ENCODE data around the gene PDHX.
"Not testable (repeated sequence)": the region's sequence is repeated elsewhere in the genome, so short reads cannot be mapped to it uniquely, and the experiment has no call there.

PDHX gene

DNA sequence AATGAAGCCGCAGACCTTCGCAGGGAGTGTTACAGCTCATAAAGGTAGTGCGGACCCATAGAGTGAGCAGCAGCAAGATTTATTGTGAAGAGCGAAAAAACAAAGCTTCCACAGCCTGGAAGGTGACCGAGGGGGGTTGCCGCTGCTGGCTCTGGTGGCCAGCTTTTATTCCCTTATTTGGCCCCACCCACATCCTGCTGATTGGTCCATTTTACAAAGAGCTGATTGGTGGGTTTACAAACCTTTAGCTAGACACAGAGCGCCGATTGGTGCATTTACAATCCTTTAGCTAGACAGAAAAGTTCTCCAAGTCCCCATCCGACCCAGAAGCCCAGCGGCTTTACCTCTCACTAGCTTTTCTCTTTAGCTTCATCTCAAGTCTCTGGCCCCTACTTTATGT is 2.9 kb upstream of the PDHX start:
- not testable (repeated sequence) for DNase-seq

DNA sequence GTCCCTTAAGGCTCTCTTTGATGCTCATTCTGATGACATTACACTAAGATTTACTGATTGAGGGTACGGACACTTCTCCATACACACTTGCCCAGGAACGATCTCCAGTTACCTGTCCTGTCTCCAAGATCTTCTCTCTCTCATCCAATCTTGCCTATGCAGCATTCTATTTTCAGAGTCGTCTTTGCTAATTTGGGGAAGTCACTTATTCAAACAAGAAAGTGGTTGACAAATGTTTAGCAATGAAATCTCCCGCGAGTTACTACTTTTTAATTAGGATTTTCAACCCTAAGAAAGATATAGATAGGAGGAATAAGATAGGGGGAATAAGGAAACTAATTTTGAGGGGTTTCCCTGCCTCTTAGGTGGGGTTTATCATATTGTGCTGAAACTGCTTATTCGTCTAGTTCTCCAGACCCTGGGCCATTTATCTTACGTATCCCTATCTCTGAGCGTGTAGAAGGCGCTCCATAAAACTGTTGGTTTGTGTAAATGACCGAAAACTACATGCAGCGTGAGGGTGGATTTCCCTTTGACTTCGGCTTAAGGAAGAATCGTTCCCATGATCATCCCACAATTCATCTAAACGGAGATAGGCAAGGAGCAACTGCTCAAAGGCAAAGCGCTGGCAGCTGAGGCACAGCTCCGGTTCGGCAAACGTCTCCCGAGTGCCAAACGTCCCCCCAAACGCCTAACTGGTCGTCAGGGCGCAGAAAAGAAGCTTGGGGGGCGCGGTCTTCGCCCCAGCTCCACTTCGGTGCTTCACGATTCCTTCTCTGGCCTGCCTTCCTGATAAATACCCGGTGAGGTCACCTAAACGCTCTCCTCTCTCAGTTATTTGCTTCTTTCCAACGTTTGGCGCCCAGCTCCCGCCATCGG is 1.0 kb upstream of the PDHX start:
- no peak for DNase-seq

DNA sequence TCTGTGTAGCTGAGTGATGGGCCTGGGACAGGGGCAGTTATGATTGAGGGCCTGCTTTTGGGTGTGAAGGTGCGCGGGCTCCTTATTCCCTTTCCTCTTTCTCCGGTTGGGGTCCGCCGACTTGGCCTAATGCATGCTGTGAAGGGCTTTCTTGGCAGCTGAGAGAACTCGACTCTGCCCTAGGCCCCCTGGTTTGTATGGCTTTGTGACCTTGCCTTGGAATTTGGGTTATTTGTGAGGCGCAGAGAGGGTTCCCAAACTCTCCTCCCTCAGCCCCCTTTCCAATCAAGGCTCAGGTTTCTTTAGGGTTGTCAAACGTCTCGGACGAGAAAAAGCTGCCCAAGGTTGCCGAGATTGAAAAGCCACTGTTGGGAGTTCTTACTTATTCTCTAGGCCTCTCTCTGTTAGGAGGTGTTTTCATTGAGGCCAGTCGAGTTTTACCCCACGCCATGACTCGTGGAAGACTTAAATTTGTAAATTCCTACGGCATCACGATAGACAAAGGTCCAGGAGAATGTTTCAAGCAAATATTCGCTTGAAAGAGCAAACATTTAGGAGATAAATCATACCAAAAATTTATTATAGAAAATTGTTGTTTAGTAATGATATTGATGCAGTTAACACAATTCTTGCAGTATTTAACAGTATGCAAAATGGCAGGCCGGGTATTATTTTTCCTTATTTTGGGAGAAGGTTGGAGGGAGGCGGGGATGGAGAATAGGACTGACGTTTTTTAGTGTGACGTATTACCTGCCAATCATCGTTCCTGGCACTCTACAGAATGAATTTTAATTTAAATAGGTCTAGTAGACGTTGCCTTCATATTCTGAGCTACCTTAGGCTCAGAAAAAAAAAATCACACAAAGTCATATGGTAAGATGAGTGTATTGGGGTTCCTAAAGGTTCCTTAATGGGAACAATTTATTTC is 689 bp downstream of the PDHX start:
- no peak for DNase-seq

DNA sequence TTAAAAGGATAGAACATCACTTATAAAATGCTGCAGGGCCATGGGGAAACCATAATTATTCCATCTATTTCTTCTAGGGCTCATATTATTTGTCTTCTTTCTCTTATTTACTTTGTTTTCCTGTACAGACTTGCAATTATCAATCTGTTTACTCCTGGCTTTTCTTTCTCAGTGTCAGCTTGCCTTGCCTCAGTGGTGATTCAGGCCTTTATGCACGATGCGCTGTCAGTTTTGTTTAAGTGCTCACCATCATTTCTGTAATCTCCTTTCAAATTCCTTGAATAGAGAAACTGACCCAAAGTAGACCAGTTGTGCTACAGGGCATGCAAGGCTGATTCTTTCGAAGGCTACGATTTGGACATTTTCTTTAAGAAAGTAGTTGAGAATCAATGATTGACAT is 4.7 kb downstream of the PDHX start:
- DNase-seq = no peak

DNA sequence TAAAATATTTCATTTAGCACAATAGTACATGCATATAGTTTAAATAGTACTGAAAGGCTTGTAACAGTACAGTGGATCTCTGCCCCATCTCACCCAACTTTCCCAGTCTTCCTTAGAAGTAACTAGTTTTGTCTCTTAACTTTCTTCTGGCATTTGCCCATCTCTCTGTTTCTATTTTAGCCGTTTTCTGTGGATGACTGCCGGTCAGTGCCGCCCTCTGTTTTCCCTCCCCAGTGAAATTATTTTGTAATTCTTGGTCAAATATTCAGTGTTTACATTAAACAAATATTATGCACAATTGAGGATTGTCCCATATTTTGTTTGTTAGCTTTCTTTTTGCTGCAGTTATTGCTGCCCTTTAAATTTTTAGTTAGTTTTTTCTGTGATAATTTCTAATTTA is 8.3 kb downstream of the PDHX start:
- DNase-seq = no peak

DNA sequence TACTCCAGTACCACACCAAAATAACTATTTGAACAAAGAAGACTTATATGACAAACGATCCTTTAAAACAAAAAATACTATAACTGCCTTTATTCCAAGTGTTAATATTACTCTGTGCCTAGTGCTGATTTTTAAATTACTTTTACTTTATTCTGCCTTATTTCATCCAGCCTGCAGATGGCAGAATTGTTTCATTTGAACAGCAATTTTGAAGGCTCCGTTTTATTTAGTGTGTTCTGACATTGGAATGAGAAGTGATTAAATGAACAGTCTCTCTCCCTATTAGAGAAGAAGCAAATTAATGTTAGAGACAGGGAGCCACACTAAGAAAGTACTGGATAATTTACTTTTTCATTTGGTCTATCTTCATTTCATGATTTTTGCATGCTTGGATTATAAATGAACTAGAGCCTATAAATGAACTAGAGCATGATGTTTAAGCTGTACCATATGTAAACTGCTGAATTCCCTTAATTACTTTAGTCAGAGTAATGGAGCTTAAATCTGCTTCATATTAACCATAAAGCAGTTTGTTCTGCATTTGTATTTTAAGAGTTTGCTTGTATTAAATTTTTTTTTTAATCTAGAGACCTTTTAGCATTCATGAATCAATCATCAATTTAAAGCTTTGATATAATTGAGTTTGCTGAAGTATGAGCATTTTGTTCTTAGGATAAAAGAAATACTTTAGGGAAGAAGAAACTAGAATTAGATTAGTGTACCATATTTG is 9.8 kb downstream of the PDHX start:
- DNase-seq = no peak

DNA sequence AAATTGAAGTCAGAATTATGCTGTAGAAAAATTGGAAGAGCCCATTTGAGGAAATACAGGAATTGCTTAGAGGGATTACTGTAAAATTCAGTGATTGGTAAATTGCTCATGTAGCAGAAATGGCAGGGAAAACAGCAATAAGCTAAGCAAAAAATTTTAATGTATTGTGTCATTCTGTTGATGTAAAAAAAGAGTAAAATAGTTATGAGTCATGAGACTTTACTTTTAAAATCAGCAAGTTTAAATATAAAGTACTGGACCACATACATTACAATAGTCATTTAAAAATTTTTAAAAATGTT is 10.4 kb downstream of the PDHX start:
- DNase-seq = no peak

DNA sequence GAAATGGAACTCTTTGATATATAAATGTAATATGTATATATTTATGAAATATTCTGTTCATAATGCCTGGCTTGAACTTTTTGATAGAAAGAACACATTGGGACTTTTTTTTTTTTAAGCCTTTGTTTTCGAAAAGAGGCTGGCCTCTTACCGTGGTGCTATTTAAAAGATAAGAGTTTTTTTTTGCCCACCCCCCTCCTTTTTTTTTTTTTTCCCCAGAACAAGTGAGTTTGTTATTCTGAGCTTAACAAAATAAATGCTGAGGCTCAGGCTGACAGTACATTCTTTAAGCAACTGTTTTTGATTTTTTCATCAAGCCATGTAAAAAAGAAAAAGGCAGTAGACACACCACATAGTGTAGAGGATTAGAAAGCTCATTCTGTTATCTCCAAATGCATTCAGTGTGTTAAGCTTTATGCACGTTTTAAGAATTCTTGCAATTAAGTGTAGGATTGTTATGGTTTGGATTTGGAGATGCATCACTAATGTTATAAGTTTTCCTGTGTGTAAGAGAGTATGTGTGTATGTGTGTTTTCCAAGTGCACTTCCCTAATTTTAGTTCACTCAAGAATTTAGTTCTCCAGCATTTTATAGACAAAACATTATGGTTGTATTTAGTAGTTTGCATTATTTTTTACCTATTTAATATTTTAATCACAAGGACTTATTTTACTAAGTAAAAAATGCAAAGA is 12.0 kb downstream of the PDHX start:
- no peak for DNase-seq

DNA sequence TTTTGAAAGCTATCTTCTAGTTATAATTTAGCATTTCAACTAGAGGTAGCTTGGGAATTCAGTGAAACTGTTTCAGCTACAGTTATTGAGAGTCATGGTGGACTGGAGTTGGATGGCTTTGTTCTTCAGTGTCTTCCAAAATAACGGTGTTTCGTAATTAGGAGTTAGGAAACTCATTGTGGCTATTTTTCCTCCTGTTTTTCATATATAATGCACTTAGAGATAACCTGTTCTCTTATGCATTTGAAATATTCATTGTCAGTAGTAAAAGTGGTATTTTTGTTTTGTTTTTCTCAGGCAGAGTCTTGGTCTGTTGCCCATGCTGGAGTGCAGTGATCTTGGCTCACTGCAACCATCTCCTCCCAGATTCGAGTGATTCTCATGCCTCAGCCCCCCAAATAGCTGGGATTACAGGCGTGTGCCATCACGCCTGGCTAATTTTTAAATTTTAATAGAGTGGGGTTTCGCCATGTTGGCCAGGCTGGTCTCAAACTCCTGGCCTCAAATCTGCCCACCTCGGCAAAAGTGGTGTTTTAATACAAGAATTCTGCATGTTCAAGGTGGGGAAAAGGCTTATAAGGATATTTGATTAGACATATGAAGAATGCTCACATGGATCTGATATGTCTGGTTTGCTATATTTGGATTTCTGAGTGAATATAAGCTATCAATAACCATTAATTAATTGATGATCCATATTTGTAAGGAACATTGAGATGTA is 12.7 kb downstream of the PDHX start:
- DNase-seq = no peak

DNA sequence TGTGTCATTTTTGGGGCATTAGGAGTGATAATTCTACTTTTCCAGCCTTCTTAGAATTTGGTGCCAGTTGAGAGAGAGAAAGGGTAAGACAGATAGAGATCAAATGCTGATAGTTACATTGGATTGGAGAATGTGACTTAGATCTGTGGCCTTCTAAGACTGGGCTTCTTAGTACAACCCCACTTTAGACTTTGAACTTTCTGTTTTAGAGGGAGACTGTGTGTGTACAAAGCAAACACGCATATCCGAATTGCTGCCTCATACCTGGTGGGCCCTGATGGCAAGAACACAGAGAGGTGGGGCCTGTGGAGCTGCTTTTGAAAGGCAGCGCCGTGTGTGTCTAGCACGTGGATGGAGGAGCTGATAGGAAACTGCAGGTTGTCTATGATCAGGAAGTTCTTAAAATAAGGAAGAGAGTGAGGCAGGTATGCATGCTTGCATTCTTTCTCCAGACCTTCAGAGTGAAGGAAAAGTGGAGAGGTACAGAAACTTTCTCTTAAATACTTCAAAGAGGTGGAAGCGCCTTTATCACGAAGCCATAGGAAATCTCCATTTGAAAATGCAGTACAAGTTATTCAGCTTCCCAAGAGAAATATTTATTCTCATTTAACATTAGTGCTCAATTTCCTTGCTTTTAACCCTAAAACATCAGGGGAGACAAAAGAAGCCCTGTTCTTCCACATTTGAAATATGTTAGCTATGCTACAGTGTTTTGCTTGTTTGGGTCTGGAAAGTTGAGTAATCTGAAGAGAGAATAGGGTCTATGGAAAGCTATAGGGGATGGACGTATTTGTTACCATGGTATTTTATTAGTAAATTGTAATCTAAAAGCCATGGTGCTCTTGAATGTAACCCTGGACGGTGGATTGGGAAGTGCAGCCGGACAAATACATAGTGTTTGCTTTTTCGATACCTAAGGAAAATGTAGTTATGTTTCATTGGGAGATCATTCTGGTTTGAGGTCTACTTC is 13.7 kb downstream of the PDHX start:
- DNase-seq = no peak

DNA sequence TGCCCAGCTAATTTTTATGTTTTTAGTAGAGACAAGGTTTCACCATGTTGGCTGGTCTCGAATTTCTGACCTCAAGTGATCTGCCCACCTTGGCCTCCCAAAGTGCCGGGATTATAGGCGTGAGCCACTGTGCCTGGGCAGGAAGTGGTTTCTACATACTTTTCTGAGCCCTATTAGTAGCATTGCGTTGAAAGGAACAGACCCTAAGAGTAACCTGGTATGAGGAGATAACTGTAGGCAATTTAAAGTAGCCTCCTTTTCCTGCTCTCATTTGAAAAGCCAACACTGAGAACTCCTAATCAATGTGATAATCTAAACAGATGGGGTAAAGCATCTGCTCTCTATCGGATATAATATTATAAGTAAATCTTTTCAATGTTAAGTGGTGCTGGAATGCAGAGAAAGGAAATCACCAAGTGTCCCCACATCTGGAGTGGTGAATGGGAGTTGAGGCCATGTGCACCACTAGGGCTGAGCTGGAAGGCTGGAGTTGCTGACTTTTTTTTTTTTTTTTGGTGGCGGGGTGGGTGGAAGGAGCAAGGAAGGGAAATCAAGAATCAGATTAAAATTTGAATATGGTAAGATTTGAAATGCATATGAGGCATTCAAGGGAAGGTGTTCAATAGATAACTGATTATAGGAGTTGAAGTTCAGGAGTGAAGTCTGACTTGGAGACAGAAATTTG is 20.7 kb downstream of the PDHX start:
- DNase-seq = no peak

DNA sequence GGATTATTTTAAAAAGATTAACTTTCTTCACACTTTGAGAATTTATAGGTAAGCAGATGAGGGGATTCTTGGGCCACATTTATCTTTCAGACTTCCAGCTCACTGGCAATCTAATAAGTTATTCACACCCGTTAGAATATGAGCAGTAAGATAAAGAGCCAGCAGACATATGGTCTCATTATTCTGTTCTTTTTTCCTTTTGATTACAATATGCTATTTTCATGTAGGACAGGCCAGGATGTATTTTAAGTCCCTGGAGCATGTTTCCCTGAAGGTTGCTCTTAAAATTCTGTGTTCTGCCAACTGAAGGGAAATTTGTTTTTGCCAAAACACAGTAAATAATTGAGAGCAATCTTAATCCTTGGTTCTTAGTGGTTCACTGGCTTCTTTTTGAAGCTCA is 22.2 kb downstream of the PDHX start:
- no peak for DNase-seq

DNA sequence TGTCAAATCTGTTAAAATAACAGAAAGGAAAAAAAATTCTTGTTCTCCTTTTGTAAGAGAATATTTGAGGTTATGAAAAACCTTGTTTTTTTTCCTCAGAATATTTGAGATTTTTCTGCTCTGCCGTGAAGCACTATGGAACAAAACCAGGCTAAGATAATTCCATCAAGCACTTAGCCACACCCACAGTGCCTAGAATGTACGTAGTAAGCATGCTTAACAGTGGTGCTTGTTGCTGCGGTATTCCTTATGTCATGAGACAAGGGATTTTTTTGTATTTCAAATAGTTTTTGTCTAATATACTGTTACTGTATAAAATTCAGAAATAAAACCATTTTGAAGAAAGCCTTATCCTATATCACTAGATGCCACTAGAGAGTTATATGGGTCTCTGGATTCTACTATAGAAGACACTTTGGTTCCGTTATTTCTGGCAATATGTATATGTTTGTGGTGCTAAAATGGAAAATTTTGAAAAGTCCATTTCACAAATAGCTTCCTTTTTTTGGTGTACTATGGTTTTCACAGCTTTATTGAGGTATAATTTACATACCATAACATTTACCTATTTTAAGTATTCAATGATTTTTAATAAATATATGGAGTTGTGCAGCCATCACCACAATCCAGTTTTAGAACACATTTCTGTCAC is 23.7 kb downstream of the PDHX start:
- DNase-seq = no peak

DNA sequence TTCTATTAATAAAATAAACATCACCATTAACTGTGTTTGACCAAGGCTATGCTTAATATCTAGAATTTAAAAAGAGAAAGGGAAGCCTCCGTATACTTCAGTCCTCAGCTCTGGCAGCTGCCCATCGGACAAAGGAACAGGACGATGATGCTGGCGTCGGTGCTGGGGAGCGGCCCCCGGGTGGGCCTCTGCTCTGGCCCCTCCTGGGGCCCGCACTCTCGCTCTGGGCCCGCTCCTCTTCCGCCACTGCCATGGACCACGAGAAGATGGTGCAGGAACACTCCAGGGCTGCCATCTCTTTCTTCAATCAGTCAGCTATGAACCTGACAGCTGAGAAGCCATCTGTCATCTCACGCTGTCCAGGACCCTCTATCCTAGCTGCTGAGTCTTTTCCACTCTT is 25.3 kb downstream of the PDHX start:
- DNase-seq = no peak

DNA sequence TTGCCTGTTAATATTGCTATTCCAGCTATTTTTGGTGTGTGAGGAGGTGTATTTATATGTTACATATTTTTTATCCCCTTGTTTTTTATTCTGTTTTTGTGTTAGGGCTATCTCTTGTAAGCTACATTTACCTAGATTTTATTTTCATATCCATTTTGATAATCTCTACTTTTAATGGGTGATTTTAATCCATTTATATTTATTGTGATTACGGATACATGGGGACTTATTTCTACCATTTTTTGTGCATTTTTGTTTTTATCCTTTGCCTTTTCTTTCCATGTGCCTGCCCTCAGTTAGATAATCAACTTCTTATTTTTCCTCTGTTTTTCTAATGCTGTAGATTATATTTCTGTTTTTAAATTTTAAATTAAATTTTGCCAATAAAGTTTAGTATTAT is 28.3 kb downstream of the PDHX start:
- DNase-seq = no peak

DNA sequence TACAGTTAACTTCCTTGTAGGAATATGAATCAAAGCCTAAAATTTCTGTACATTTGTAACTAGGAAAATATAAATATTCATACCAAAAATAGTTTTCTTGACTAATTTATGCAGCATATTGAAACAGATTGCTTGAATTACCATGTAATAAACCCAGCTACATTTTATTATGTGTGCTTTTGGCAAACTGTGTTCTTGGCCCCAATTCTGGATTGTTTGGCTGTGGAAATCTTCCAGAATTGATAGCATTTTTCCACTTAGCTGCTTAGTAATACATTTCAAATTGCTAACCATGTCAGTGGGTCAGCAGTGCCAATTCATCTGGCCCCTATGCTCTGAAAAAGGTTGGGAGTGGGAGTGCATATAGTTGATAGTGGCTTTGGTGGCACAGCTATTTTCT is 32.3 kb downstream of the PDHX start:
- DNase-seq = no peak

DNA sequence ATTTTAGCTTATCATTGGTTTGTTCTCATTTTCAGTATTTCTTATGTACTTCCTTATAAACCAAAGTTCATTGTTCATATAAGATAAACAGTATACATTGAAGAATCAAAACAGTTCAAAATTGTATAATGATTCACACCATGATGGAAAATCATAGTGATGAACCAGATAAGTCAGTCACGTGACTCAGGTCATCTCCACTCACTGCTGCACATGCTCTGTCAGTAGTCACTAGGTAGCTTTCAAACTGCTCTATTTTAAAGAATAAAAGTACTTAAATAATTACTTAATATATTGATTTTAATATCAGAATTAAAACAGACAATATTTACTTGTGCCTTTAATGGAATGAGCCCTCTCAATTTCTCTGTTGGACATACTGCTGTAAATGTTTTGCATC is 37.5 kb downstream of the PDHX start:
- DNase-seq = no peak

DNA sequence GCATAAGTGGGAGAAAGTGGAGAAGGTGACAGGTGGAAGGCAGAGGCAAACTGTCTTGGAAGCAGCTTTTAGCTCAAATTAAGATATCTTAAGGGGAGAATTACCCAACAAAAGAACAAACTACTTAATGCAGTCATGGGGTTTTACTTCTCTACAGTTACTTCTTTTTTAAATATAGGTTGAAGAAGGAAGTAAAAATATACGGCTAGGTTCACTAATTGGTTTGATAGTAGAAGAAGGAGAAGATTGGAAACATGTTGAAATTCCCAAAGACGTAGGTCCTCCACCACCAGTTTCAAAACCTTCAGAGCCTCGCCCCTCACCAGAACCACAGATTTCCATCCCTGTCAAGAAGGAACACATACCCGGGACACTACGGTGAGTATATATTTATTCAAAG is 40.8 kb downstream of the PDHX start:
- no peak for DNase-seq

DNA sequence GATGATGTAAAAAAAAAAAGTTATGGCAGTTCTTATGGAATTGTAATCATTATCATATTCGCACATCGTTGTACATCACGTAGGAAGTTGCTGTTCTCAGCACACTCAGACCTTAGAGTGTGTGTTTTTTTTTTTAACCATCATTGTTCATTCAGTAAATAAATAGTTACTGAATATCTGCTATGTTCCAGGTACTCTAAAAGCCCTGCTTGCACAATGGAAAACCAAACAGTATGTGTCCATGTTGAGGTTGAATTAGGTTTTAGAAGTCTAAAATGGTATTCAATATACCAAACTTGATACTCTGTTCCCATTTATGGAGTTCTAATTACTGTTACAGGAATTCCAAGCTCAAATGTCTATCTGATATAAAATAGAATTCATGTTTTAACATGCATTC is 41.2 kb downstream of the PDHX start:
- DNase-seq = no peak

DNA sequence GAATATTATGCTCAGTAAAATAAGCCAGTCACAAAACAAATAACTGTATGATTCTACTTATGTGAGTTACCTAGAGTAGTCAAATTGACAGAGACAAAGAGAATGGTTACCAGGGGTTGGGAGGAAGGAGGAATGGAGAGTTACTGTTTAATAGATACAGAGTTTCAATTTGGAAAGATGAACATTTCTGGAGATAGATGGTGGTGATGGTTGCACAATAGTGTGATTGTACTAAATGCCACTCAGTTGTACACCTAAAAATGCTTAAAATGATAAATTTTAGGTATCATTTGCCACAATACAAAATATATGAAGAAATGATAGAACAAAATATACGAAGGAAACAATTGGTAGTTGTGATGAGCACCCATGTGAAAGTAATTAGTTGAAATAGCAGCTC is 43.4 kb downstream of the PDHX start:
- DNase-seq = no peak

All from stimulated activated CD4-positive, alpha-beta T cell treated with anti-CD3 and anti-CD28 coated beads, Interleukin-4, amount 100 ng/mL, for 1 hour (primary cell).